HG03432 (cell line): ENCODE results near the gene STAB1.
A peak's percentile ranks its signal among the peaks of the same experiment; 100 is the strongest.

ENCODE experiments used
- ATAC-seq: cut with Tn5 transposase; IDR thresholded peaks from one replicate; pipeline ENCODE4 v1.9.1; 2021; ENCODE audit warnings: mild to moderate bottlenecking, moderate library complexity; ENCODE audit not compliant: unreplicated experiment

STAB1 gene, protein sequence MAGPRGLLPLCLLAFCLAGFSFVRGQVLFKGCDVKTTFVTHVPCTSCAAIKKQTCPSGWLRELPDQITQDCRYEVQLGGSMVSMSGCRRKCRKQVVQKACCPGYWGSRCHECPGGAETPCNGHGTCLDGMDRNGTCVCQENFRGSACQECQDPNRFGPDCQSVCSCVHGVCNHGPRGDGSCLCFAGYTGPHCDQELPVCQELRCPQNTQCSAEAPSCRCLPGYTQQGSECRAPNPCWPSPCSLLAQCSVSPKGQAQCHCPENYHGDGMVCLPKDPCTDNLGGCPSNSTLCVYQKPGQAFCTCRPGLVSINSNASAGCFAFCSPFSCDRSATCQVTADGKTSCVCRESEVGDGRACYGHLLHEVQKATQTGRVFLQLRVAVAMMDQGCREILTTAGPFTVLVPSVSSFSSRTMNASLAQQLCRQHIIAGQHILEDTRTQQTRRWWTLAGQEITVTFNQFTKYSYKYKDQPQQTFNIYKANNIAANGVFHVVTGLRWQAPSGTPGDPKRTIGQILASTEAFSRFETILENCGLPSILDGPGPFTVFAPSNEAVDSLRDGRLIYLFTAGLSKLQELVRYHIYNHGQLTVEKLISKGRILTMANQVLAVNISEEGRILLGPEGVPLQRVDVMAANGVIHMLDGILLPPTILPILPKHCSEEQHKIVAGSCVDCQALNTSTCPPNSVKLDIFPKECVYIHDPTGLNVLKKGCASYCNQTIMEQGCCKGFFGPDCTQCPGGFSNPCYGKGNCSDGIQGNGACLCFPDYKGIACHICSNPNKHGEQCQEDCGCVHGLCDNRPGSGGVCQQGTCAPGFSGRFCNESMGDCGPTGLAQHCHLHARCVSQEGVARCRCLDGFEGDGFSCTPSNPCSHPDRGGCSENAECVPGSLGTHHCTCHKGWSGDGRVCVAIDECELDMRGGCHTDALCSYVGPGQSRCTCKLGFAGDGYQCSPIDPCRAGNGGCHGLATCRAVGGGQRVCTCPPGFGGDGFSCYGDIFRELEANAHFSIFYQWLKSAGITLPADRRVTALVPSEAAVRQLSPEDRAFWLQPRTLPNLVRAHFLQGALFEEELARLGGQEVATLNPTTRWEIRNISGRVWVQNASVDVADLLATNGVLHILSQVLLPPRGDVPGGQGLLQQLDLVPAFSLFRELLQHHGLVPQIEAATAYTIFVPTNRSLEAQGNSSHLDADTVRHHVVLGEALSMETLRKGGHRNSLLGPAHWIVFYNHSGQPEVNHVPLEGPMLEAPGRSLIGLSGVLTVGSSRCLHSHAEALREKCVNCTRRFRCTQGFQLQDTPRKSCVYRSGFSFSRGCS (N-terminal part only)

DNA sequence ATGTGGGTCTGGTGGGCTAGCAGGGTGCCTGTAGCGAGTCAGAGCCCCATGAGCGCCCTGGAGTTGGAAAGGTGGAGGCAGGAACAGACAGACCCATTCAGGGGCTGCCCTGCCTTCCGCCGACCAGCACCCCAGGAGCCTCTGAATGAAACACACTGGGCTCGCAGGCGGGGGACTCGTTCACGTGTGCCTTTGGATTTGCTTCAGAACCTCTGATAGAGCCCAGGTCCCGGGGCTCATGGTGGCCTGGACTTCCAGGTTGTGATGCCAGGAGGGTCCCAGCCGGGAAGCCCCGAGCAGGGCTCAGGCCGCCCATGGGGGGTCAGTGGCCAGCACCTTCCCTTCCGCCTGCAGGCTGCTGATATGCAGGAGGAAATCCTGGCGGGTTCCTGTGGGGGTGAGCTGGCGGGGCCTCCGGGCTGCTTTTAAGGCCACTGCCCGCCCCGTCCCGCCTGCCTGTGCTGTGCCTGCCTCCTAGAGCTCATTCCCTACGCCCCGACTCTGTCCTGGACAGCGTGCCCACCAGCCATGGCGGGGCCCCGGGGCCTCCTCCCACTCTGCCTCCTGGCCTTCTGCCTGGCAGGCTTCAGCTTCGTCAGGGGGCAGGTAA is at the start of gene STAB1:
Gene STAB1 (plus strand): TSS at position 453 of the 610 bp plus-strand sequence. CDS start 76 bp downstream, at position 529.
- ATAC-seq = no peak

DNA sequence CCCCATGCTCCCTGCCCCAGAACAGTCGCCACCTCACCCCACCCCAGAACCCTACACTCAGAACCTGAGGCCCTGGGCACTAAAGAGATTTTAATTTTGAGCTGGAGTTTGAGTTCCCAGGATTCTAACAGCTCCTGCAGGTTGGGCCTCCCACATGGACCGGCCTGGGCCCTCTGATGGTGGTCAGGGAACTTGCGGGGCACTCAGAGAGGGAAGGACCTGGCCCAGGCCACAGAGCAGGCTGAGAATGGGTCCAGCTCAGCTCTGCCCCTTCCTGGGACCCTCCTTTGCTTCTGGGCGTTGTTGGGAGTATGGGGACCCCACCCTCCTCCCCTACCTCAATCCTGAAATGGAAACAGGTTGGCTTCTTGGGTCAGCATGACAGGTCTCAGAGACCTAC is 49.1 kb upstream of the STAB1 start:
- ATAC-seq = no peak

DNA sequence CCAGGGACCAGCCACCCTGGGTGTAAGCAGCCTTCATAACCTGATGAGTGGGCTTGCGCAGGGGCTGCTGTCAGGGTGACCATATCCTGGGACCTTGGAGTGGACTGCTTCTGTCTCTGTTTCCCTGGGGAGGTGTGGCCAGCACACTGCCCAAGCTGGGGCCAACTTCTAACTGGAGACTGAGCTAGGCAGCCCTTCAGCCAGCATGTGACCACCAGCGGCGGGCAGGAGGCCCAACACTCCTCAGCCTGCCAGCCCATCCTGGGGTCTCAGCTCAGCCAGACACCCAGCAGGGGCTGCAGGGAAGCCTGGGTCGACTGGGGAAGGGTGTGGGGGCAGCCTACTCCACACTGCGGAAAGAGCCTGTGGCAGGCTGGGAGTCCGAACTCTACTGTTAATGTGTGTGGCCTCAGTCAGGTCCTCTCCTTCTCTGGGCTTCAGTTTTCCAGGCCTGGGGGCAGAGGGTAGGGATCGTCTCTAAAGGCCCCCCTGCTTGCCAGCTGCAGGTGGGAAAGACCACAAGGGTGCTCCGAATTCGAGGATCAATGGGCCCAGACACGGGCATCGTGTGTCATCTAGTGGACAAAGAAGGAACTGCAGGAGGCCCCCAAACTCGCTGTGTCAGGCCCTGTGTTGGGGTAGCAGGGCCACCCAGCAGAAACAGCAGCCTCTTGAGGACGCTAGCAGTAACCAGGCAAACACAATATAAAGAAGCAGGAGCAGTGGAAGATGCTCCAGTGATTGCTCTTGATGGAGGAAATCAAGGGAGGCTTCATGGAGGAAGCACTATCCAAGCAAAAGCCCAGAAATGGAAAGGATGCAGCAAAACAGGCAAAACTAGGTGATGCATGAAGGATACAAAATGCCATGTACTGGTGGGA is 48.3 kb upstream of the STAB1 start:
- ATAC-seq = peak; percentile 51

DNA sequence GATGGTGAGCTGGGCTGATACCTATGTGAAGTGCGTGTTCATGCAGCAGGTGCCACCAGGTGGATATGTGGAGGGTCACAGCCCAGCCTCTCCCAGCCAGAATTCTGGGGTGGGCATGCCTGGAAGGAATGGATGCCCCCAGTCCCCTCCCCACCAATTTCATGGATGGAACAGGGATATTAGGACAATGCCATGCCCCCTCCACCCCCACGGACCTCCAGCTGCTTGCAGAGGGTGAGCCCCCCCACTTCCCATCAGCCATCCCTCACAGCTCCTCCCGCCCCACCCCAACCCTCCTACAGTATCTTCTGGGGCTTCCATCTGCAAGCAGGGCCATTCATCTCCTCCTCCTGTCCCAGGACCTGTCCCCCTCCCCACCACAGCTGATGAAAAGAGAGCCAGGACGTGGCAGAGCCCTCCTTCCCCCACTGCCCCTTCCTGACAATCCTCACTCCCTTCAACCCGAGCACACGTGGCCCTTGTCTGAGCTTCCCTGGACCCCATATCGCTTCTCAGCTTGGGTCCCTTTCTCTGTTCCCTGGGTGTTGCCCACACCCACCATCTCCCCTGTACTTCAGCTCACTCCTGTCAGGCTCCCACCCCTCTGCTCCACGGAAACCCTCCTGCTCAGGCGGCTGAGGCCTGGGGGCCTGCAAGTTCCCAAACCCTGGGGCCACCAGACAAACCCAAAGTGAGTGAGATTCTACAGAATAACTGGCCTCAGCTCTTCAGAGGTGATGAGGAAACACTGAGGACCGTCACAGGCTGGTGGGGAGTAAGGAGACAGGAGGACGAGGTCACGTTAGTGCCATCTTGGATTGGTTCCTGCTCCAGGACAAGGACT is 47.4 kb upstream of the STAB1 start:
- no peak for ATAC-seq

DNA sequence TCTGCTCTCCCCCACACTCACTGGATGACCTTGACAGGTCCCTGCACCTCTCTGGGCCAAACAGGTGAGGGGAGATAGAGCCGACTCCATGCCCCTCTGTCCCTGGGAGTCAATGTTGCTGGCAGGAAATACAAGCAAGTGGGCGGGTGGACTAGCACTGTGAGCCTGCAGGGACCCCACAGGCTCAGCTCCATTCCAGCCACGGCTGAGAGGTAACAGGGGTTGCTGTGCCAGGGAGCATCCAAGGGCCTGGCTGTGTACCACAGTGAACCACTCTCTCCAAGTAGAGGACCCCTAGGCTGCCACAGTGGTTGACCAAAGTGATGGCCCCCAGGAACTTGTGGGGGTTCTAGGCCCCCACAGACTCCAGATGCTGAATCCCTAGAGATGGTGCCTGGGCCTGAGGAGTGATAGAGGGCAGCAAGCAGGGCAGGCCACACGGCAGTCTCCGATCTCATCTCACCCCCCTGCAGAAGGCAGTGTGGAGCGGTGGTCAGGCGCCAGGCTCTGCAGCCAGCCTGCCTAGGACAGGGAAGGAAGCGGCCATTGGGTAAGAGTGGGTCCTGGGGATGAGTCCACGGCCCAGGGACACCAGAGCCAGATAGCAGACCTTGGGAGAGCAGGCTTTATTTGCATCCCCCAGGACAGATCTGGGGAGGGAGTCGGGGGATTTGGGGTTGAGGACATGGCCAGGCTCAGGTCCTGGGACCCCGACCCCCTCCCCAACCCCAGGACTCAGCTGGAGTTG is 44.5 kb upstream of the STAB1 start:
- no peak for ATAC-seq

DNA sequence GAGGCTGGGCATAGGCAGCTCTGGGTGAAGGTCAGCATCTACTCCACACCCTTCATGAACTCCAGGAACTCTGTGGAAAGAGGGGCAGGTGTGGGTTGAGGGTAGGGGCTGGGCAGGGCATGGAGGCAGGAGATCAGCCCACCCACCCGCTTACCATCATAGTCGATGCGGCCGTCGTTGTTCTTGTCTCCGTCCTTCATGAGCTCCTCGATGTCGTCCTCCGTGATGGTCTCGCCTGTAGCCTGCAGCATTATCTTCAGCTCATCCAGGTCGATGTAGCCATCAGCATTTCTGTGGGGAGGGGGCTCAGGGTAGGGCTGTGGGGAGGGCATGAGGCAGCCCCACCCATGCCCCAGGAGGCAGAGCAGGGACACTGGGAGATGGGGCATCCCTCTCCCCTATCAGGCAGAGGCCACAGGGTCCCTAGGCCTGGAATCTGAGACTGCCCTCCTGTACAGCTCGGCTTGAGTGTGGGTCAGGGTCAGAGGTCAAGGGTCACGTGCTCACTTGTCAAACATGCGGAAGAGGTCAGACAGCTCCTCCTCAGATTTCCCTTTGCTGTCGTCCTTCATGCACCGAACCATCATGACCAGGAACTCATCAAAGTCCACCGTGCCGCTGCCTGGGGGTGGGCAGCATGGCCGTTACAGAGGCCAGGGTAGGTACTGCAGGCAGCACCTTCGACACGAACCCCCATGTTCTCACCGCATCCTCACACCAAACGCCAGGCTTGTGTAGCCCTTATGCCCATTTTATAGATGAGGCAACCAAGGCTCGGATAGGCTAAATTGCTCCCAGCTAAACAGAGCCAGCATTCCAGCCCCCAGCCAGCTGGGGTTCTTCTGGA is 43.7 kb upstream of the STAB1 start:
- no peak for ATAC-seq

DNA sequence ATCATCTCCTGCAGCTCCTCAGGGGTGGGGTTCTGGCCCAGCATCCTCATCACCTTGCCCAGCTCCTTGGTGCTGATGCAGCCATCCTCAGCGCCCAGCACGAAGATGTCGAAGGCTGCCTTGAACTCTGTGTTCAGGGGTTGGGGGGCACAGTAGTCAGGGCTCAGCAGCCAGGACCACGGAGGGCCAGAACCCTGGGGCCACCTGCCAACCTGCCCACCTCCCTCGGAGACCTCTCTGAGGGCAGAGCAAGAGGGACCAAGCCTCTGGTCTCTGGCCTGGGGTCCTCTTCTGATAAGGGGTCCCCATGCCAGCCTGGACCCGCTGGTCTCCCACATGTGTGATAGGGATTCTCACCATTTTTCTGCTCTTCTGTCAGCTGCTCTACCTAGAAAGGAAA is 43.0 kb upstream of the STAB1 start:
- ATAC-seq = no peak

DNA sequence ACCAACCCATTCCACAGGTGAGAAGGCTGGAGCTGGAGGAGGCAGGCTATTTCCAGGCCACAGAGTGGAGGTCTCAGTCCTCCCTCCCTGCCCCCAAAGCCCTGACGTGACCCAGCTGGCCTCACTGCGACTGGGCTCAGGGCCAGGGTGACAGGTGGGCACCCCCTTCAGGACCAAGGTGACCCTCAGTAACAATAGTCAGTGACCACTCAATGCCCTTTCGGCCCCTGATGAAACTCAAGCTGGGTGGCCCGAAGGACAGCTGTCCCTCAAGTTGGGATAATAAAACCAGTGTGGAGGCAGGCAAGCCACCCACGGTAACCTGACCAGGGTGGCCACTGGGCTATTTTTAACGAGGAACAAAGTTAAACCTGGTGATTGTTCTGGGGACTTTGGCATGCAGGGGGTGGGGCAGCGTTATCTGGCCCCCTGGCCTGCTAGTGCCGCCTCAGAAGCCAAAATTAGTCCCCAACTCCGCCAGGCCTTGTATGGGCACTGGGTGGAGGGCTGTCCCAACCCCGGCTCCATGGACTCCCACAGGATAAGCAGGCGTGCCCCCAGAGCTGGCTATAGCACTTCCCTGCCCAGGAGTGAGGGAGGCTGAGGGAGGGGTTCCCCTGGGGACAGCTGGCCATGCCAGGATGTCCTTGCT is 42.4 kb upstream of the STAB1 start:
- no peak for ATAC-seq

DNA sequence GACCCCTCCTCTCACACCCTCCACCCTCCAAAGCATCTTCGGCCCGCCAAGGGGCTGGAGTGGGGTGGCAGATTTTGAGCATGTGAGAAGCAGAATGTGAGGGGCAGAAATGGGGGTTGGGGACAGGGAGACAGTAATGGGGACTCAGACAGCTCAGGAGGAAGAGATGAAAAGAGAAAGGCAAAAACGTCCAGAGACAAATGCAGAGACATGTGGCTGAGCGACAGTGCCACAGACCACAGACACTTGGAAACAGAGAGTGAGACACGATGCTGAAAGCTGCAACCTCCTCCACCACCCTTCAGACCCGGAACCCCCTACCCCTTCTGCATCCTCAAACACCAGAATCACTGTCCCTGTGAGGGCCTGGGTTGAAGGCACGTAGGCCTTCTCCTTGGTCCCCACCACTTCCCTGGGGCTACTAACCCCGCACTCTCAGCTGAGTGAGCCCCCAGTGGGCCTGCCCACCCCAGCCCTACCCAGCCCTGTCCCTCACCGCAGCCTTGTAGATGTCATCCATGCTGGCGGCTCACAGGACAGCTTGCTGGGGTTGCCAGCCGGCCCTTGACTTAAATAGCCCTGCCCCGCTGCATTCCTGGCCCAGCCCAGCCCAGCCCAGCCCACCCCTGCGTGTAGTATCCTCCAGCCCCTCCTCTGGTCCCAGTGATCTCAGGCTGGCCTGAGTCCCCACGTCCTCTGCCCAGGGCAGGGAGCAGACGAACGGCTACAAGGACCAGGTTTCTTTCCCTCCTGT is 41.5 kb upstream of the STAB1 start, which contains the start of gene TNNC1:
Gene TNNC1 (minus strand): TSS at position 546 of the 754 bp plus-strand sequence. CDS start 26 bp downstream, at position 520.
- no peak for ATAC-seq

DNA sequence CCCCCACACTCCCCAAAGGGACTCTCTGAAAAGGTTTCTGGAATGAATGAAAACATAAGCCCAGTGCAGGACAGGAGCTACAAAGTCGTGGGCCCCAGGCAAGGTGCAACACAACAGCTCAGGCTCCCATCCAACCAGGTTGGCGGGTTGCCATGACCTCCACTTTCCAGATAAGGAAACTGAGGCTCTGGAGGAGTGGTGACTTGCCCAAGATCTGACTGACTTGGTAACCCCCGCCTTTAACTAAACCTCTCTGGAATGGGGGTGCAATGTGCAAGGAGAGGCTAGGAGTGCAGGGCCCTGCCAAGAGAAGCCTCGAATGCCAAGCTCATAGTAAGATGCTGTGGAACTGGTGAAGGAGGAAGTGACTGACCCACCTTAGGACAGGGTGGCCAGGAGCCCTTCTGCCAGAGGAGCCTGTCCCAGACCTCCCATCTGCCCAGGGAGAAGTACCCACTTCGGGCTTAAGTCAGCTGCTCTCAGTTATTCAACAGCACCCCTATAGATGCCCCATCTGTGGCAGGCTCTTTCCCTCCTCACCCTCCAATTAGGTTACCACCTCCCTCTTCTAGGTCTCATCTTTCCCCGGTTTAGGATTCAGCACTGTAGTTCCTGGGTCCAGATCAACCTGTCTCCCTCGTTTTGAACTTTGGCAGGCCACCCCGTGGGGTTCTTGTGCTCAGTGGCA is 40.7 kb upstream of the STAB1 start:
- no peak for ATAC-seq

DNA sequence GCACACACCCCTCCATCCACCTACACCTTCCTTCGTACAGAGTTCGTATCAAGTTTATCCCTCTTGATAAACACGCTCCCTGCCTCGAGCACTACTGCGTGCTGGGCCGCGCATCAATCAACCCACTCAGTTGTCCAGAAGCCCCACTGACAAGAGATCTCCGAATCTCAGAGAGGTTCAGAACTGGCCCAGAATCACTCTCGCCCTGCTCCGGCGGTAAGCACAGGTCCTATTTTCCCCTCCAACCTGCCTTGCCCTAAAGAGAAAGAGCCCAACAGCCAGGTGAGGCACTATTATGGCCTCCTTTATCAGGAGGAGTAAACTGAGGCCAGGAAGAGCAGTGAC is 40.2 kb upstream of the STAB1 start:
- ATAC-seq = no peak

DNA sequence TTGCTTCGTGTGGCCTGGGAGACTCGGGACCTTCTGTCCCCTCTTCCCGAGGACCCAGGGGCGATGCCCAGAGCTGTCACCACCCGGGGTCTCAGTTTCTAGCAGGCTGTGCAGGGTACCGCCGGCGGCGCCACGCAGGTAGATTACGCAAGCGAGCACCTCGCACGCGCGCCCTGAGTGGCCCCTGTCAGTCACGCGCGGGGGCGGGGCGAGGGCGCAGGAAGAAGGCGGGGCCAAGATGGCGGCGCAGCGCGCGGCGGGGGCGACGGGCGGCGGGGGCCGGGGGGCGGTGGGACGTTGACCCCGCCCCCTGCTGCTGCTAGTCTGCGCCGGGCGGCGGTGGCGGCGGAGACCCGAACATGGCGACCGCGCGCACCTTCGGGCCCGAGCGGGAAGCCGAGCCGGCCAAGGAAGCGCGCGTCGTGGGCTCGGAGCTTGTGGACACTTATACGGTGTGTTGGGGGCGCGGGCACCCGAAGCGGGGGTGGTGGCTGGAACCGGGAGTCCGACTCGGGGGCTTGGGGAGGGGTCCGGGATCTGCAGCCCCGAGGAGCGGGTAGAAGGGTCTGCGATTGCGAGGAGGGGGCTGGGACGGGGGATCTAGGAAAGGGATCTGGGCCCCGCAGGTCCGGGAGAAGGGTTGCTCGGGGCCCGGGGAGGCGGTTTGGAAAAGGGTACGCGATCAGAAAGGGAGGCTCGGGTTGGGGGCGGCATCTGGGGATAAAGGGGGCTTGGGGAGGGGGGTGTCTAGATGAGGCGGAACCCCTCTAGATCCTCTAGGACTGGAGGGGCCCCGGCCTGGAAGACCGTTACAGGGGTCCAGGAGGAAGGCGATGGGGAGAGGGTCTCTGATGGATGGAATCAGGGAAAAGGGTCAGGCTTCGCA is 39.6 kb upstream of the STAB1 start, which contains the start of gene NISCH:
Gene NISCH (plus strand): TSS at position 322 of the 886 bp plus-strand sequence. CDS start 38 bp downstream, at position 360.
- peak; percentile 81 for ATAC-seq

DNA sequence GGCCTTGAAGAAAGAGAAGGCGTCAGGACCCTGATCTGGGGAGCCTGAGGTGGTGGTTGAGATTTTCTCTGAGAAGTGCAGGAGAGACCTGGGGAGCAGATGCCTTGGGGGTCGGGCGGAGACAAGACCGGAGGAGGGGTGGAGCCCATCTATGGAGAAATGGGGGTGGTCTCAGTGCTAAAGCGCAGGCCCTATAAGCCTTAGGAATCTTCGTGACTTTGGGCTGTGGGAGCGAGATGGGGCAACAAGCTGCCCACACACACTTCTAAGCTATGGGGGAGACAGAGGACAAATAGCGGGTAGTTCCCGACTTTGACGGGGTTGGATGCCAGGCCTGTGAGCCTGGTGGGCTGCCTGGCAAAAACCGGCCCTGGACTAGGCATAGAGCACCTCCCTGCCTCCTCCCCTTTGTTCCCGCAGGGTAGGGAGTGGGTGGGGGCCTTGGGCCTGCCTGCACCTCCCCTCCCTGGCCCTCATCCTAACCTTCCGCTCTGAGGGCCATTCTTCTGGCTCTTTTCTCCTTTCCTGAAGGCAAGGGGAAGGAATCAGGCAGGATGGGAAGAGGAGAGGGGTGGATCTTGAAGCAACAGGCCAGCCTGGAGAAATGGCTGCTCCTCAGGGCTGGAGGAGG is 38.9 kb upstream of the STAB1 start:
- ATAC-seq = no peak

DNA sequence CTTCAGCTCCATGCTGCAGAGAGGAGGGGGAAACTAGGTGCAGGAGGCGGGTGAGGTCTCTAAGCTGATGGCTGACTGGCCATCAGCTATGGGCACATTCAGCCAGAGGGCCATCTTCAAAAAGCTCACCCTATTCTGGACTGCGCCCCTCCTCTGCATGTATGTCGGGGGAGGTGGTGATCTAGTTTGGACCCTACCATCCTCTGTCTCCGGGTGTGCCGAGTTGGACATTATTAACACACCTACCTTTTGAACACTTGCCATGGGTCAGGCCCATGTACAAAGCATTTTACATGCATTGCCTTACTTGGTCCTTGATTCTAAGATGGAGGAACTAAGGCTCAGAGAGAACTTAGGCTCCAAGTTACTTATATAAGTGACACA is 38.3 kb upstream of the STAB1 start:
- no peak for ATAC-seq
